ENCODE data around the gene MBNL3.

Gene MBNL3

GRCh38 chrX:132488819-132489577 is at the start of gene MBNL3:
Gene MBNL3, minus strand, starts transcription at chrX:132489038. Its CDS starts 49,427 bp downstream, at chrX:132439611.
- peak; percentile 59 for DNase-seq

GRCh38 chrX:132533409-132533808 is 44.6 kb upstream of the MBNL3 start:
- no peak for DNase-seq

- DNase-seq = no peak
Observed at GRCh38 chrX:132532913-132533312, 44.1 kb upstream of the MBNL3 start.

- DNase-seq = no peak
Observed at GRCh38 chrX:132532097-132532496, 43.3 kb upstream of the MBNL3 start.

- DNase-seq = no peak
Observed at GRCh38 chrX:132520792-132521191, 32.0 kb upstream of the MBNL3 start.

GRCh38 chrX:132520213-132520612 is 31.4 kb upstream of the MBNL3 start:
- DNase-seq = no peak

- no peak for DNase-seq
Observed at GRCh38 chrX:132518401-132518800, 29.6 kb upstream of the MBNL3 start.

GRCh38 chrX:132508834-132509233 is 20.0 kb upstream of the MBNL3 start:
- DNase-seq = no peak

- no peak for DNase-seq
Observed at GRCh38 chrX:132505116-132505515, 16.3 kb upstream of the MBNL3 start.

- DNase-seq = no peak
Observed at GRCh38 chrX:132504417-132504816, 15.6 kb upstream of the MBNL3 start.

GRCh38 chrX:132501606-132502005 is 12.8 kb upstream of the MBNL3 start:
- DNase-seq = no peak

- no peak for DNase-seq
Observed at GRCh38 chrX:132497432-132497831, 8.6 kb upstream of the MBNL3 start.

GRCh38 chrX:132493095-132493494 is 4.3 kb upstream of the MBNL3 start:
- DNase-seq = no peak

GRCh38 chrX:132491191-132491590 is 2.4 kb upstream of the MBNL3 start:
- DNase-seq = peak; percentile 8

GRCh38 chrX:132489578-132490419 is 961 bp upstream of the MBNL3 start:
- peak; percentile 42 for DNase-seq

GRCh38 chrX:132488180-132488705 is 595 bp downstream of the MBNL3 start:
- peak; percentile 14 for DNase-seq

GRCh38 chrX:132486599-132487178 is 2.1 kb downstream of the MBNL3 start:
- DNase-seq = no peak

- DNase-seq = no peak
Observed at GRCh38 chrX:132483951-132484350, 4.9 kb downstream of the MBNL3 start.

GRCh38 chrX:132483488-132483887 is 5.3 kb downstream of the MBNL3 start:
- no peak for DNase-seq

- no peak for DNase-seq
Observed at GRCh38 chrX:132482632-132483031, 6.2 kb downstream of the MBNL3 start.

GRCh38 chrX:132481449-132481848 is 7.4 kb downstream of the MBNL3 start:
- DNase-seq = no peak

- DNase-seq = peak; percentile 45
Observed at GRCh38 chrX:132480581-132481203, 8.1 kb downstream of the MBNL3 start.

All from activated gamma-delta T cell treated with Interleukin-2 at 50 U/mL for 16 hours (primary cell).